ENCODE data around the gene PREX1.

The PREX1 gene

DNA sequence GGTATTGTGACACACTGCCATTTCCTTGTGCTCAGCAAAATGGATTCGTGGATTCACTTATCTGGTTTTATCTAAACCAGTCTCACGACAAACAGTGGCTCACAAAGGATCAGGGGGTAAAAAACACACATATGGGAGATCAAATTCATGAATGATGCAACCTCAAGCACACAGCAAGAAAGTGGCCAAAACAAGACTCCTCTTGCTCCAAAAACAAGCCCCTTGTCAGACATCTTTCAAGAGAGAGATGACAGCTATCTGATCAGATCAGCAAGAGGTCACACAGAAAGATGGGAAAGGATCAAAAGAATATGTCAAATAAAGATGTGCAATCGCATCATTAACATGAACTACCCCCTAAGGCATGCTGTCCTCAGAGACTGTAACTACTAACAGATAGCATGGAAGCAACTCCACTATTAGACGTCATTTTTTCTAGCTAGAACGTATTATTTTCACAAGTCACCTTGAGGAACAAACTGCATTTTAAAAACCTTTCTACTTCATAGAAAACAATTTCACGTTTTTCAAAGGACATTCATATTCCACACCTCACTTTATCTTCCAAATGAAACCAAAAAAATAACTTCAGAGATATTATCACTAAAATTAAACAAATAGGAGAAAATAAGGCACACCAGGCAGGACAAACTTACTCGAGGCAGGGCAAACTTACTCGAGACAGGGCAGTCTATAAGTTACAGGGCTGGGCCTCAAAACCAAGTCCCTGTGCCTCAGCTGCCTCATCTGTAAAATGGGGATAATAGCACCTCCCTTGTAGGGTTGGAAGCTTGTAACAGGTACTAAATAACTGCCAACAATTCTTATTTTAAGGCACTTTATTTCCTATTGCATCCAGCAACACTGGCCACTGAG is 122.3 kb downstream of the PREX1 start (continued):
- TF ChIP-seq, protein P1, sequence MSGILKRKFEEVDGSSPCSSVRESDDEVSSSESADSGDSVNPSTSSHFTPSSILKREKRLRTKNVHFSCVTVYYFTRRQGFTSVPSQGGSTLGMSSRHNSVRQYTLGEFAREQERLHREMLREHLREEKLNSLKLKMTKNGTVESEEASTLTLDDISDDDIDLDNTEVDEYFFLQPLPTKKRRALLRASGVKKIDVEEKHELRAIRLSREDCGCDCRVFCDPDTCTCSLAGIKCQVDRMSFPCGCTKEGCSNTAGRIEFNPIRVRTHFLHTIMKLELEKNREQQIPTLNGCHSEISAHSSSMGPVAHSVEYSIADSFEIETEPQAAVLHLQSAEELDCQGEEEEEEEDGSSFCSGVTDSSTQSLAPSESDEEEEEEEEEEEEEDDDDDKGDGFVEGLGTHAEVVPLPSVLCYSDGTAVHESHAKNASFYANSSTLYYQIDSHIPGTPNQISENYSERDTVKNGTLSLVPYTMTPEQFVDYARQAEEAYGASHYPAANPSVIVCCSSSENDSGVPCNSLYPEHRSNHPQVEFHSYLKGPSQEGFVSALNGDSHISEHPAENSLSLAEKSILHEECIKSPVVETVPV (CRISPR knock-in tag; IDR thresholded peaks at IDR 0.05), result no peak
- TF ChIP-seq GLIS3 (CRISPR knock-in tag; IDR thresholded peaks at IDR 0.05) (no peak), ZFP3 (CRISPR knock-in tag; IDR thresholded peaks at IDR 0.05) (no peak)

DNA sequence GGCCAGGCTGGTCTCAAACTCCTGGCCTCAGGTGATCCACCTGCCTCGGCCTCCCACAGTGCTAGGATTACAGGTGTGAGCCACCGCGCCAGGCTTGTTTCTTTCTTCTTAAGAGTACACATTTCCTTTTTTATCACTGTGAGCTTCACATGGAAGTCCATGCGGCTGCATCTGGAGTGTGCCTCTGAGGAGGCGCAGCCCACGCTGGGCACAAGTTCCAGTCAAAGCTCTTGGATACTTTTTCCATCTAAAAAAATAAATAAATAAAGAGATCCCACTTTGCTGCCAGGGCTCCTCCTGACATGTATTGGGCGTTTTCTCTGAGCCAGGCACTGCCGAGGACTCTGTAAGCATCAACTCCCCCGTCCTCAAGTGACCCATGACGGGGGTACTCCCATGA is 123.0 kb downstream of the PREX1 start:
- ATAC-seq, result no peak
- TF ChIP-seq, protein P2, sequence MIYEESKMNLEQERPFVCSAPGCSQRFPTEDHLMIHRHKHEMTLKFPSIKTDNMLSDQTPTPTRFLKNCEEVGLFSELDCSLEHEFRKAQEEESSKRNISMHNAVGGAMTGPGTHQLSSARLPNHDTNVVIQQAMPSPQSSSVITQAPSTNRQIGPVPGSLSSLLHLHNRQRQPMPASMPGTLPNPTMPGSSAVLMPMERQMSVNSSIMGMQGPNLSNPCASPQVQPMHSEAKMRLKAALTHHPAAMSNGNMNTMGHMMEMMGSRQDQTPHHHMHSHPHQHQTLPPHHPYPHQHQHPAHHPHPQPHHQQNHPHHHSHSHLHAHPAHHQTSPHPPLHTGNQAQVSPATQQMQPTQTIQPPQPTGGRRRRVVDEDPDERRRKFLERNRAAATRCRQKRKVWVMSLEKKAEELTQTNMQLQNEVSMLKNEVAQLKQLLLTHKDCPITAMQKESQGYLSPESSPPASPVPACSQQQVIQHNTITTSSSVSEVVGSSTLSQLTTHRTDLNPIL (CRISPR knock-in tag; IDR thresholded peaks at IDR 0.05; ENCODE audit: low read depth), result no peak
- TF ChIP-seq, protein P1 (CRISPR knock-in tag; IDR thresholded peaks at IDR 0.05), result no peak
- TF ChIP-seq OSR1 (CRISPR knock-in tag; IDR thresholded peaks at IDR 0.05) (no peak), GLIS3 (CRISPR knock-in tag; IDR thresholded peaks at IDR 0.05) (no peak)

DNA sequence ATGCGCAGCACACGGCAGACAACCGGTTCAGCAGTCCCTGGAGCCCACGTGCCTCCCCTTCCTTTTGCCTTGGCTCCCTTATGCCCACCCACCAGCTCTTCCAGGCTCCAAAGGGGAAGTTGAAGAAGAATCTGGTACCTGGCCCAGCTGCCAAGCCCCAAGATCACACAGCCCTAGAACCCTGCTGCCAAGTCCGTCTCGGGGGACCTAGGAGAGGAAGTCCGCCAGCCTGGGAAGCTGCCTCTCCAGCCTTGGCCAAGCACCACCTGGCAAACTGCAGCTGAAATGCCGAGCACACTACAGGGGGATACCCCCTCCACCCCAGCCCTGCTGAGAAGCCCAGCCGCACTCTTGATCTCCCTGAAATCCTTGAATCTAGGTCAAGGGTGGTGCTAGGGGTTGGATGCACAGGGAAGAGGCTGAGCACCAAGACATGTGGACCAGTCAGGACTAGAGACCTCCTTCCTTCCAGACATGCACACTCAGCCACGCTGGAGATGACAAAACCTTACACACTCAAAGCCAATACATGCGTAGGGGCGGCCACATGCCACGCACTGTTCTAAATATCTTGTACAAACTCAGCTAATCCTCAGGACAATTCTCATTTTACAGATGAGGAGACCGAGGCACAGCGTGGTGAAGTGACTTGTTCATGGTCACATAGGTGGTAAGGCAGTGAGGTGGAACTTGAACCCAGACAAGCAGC is 124.1 kb downstream of the PREX1 start:
- no peak for ATAC-seq
- TF ChIP-seq CSDC2 (CRISPR knock-in tag; IDR thresholded peaks at IDR 0.05) (no peak), ZFP30 (CRISPR knock-in tag; IDR thresholded peaks at IDR 0.05) (no peak), TOX (CRISPR knock-in tag; IDR thresholded peaks at IDR 0.05; ENCODE audit: borderline replicate concordance) (no peak), GLIS3 (CRISPR knock-in tag; IDR thresholded peaks at IDR 0.05) (no peak), ZNF70 (CRISPR knock-in tag; IDR thresholded peaks at IDR 0.05) (no peak), BACH2 (CRISPR knock-in tag; IDR thresholded peaks at IDR 0.05; ENCODE audit: borderline replicate concordance) (no peak), ESRRG (CRISPR knock-in tag; IDR thresholded peaks at IDR 0.05) (no peak), SNAI2 (CRISPR knock-in tag; IDR thresholded peaks at IDR 0.05) (no peak), RARB (CRISPR knock-in tag; IDR thresholded peaks at IDR 0.05) (no peak), ZNF8 (CRISPR knock-in tag; IDR thresholded peaks at IDR 0.05) (no peak), ARNTL (CRISPR knock-in tag; IDR thresholded peaks at IDR 0.05; ENCODE audit: borderline replicate concordance, low read depth) (no peak), ZNF565 (CRISPR knock-in tag; conservative IDR thresholded peaks at IDR 0.05; ENCODE audit: low read depth) (no peak)
- TF ChIP-seq, protein P1 (CRISPR knock-in tag; IDR thresholded peaks at IDR 0.05), result no peak
- TF ChIP-seq, protein P3, sequence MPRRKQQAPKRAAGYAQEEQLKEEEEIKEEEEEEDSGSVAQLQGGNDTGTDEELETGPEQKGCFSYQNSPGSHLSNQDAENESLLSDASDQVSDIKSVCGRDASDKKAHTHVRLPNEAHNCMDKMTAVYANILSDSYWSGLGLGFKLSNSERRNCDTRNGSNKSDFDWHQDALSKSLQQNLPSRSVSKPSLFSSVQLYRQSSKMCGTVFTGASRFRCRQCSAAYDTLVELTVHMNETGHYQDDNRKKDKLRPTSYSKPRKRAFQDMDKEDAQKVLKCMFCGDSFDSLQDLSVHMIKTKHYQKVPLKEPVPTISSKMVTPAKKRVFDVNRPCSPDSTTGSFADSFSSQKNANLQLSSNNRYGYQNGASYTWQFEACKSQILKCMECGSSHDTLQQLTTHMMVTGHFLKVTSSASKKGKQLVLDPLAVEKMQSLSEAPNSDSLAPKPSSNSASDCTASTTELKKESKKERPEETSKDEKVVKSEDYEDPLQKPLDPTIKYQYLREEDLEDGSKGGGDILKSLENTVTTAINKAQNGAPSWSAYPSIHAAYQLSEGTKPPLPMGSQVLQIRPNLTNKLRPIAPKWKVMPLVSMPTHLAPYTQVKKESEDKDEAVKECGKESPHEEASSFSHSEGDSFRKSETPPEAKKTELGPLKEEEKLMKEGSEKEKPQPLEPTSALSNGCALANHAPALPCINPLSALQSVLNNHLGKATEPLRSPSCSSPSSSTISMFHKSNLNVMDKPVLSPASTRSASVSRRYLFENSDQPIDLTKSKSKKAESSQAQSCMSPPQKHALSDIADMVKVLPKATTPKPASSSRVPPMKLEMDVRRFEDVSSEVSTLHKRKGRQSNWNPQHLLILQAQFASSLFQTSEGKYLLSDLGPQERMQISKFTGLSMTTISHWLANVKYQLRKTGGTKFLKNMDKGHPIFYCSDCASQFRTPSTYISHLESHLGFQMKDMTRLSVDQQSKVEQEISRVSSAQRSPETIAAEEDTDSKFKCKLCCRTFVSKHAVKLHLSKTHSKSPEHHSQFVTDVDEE (CRISPR knock-in tag; IDR thresholded peaks at IDR 0.05), result no peak
- TF ChIP-seq, protein P2 (CRISPR knock-in tag; IDR thresholded peaks at IDR 0.05; ENCODE audit: low read depth), result no peak
- TF ChIP-seq, protein P4, sequence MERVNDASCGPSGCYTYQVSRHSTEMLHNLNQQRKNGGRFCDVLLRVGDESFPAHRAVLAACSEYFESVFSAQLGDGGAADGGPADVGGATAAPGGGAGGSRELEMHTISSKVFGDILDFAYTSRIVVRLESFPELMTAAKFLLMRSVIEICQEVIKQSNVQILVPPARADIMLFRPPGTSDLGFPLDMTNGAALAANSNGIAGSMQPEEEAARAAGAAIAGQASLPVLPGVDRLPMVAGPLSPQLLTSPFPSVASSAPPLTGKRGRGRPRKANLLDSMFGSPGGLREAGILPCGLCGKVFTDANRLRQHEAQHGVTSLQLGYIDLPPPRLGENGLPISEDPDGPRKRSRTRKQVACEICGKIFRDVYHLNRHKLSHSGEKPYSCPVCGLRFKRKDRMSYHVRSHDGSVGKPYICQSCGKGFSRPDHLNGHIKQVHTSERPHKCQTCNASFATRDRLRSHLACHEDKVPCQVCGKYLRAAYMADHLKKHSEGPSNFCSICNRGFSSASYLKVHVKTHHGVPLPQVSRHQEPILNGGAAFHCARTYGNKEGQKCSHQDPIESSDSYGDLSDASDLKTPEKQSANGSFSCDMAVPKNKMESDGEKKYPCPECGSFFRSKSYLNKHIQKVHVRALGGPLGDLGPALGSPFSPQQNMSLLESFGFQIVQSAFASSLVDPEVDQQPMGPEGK (CRISPR knock-in tag; IDR thresholded peaks at IDR 0.05; ENCODE audit: borderline replicate concordance), result no peak
- TF ChIP-seq, protein P5, sequence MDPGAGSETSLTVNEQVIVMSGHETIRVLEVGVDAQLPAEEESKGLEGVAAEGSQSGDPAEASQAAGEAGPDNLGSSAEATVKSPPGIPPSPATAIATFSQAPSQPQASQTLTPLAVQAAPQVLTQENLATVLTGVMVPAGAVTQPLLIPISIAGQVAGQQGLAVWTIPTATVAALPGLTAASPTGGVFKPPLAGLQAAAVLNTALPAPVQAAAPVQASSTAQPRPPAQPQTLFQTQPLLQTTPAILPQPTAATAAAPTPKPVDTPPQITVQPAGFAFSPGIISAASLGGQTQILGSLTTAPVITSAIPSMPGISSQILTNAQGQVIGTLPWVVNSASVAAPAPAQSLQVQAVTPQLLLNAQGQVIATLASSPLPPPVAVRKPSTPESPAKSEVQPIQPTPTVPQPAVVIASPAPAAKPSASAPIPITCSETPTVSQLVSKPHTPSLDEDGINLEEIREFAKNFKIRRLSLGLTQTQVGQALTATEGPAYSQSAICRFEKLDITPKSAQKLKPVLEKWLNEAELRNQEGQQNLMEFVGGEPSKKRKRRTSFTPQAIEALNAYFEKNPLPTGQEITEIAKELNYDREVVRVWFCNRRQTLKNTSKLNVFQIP (CRISPR knock-in tag; IDR thresholded peaks at IDR 0.05; ENCODE audit: borderline replicate concordance, low read depth), result no peak
